Endothelial cell of umbilical vein (primary cell): ENCODE data around the gene NINL. TPM values are rescaled to one million over a fixed set of nuclear protein-coding genes. Genes with fewer than 3 reads are reported as not detected.
A peak's percentile ranks its signal among the peaks of the same experiment; 100 is the strongest.

Experiments used
- BruUV-seq: library from RNA; stranded (reverse); fragments of 400-500 nt; replicated peaks from 2 replicates; lab custom pipeline; 2021; lab: Mats Ljungman, UMichigan
- CTCF ChIA-PET: fragments of 300-600, 350-600 bp; sonication (Branson Sonifier 250); formaldehyde crosslinking; loops from one replicate; lab custom pipeline; 2021; ENCODE audit warnings: antibody characterized with exemption, inconsistent platforms; lab: Charles Lee
- POLR2A ChIA-PET: fragments of 300-600, 350-600 bp; sonication (Branson Sonifier 250); formaldehyde crosslinking; loops from one replicate; lab custom pipeline; 2021; ENCODE audit warnings: antibody characterized with exemption, inconsistent platforms; lab: Charles Lee
- DNase-seq: peaks from one replicate; pipeline ENCODE4 v3.0.0-alpha.2; 2011; ENCODE audit warnings: low read depth, low spot score
- FAIRE-seq: peaks from 2 replicates; lab custom pipeline; 2011; peaks lifted over from hg19 to GRCh38; lab: Jason Lieb, UNC
- H2AFZ ChIP-seq: 2 replicates; pipeline ENCODE4 v1.6.0; 2012; ENCODE audit warnings: low read depth, low read length, control low read depth, inconsistent platforms
- H3K27ac ChIP-seq: 2 replicates; pipeline ENCODE4 v1.5.1; 2011; ENCODE audit warnings: low read depth, mild to moderate bottlenecking, control low read depth, low read length, moderate library complexity; ENCODE audit not compliant: insufficient read depth
- H3K27me3 ChIP-seq, 2 experiments: 2 replicates each; pipeline versions ENCODE4 v1.6.0 to v1.6.1; 2011; ENCODE audit warnings: low read length in 2 of 2, mixed read lengths in 1 of 2; ENCODE audit not compliant: control insufficient read depth in 2 of 2, insufficient read depth in 2 of 2
- H3K36me3 ChIP-seq, 2 experiments: 2 replicates in 1 of 2; 3 replicates in 1 of 2; pipeline ENCODE4 v1.5.1; 2011; ENCODE audit warnings: low read length in 2 of 2, mild to moderate bottlenecking in 1 of 2, moderate library complexity in 1 of 2; ENCODE audit not compliant: control insufficient read depth in 2 of 2, insufficient read depth in 2 of 2; ENCODE audit errors: extremely low read depth in 1 of 2
- H3K4me1 ChIP-seq: 3 replicates; pipeline ENCODE4 v1.5.1; 2011; ENCODE audit warnings: mild to moderate bottlenecking, low read length; ENCODE audit not compliant: control insufficient read depth, insufficient read depth; ENCODE audit errors: extremely low read depth
- H3K4me2 ChIP-seq: 2 replicates; pipeline ENCODE4 v1.6.1; 2011; ENCODE audit warnings: low read length, control low read depth, mixed read lengths; ENCODE audit not compliant: insufficient read depth
- H3K4me3 ChIP-seq, 3 experiments: fragments of 200-600 bp in 1 of 3; sonication (generic), shearing (Covaris generic) in 1 of 3; replicated peaks in 1 of 3; 2 replicates each; pipeline ENCODE4 v1.5.1; 2011 to 2016; ENCODE audit warnings: control low read depth in 3 of 3, low read length in 3 of 3, mild to moderate bottlenecking in 2 of 3, inconsistent platforms in 1 of 3, low read depth in 1 of 3, moderate library complexity in 1 of 3; ENCODE audit not compliant: insufficient read depth in 1 of 3
- H3K79me2 ChIP-seq: 2 replicates; pipeline ENCODE4 v1.6.0; 2012; ENCODE audit warnings: low read length, inconsistent platforms; ENCODE audit not compliant: control insufficient read depth, insufficient read depth
- H3K9ac ChIP-seq: replicated peaks from 2 replicates; pipeline ENCODE3; 2011; ENCODE audit warnings: low read length, control low read depth; ENCODE audit not compliant: insufficient read depth; ENCODE audit errors: extremely low read depth
- H3K9me1 ChIP-seq: replicated peaks from 3 replicates; pipeline ENCODE4 v1.6.0; 2011; ENCODE audit warnings: mild to moderate bottlenecking, low read length; ENCODE audit not compliant: control insufficient read depth, insufficient read depth; ENCODE audit errors: extremely low read depth
- H3K9me3 ChIP-seq: replicated peaks from 2 replicates; pipeline ENCODE4 v1.5.1; 2012; ENCODE audit warnings: low read length, inconsistent platforms; ENCODE audit not compliant: control insufficient read depth, insufficient read depth
- H4K20me1 ChIP-seq: replicated peaks from 2 replicates; pipeline ENCODE3; 2011; ENCODE audit warnings: mild to moderate bottlenecking, low read length; ENCODE audit not compliant: control insufficient read depth, insufficient read depth; ENCODE audit errors: extremely low read depth
- CTCF ChIP-seq, 2 donors: IDR thresholded peaks; 1 replicate in 1 of 2; 2 replicates in 1 of 2; pipeline ENCODE4 v1.5.1; 2011; ENCODE audit warnings: low read length in 2 of 2, mild to moderate bottlenecking in 2 of 2, moderate library complexity in 2 of 2, control low read depth in 1 of 2, inconsistent platforms in 1 of 2, low read depth in 1 of 2; ENCODE audit not compliant: insufficient read depth in 1 of 2; ENCODE audit errors: extremely low read depth in 1 of 2
- EZH2 ChIP-seq: IDR thresholded peaks from 2 replicates; pipeline ENCODE4 v1.6.1; 2012; ENCODE audit warnings: borderline replicate concordance, low read depth, mild to moderate bottlenecking, moderate library complexity, low read length, inconsistent platforms; ENCODE audit not compliant: severe bottlenecking
- FOS ChIP-seq: IDR thresholded peaks from 2 replicates; pipeline ENCODE4 v1.6.1; 2011; ENCODE audit warnings: mild to moderate bottlenecking, low read length, moderate library complexity, borderline replicate concordance; ENCODE audit not compliant: insufficient read depth
- GATA2 ChIP-seq: IDR thresholded peaks from 2 replicates; pipeline ENCODE4 v1.7.0; 2011; ENCODE audit warnings: low read depth, mild to moderate bottlenecking, moderate library complexity, mixed read lengths, low read length; ENCODE audit not compliant: insufficient read length, insufficient read depth
- JUN ChIP-seq: IDR thresholded peaks from 2 replicates; pipeline ENCODE4 v1.6.1; 2011; ENCODE audit warnings: borderline replicate concordance, low read depth; ENCODE audit not compliant: insufficient read length, insufficient read depth
- MYC ChIP-seq: IDR thresholded peaks from one replicate; pipeline ENCODE4 v1.6.1; 2011; ENCODE audit warnings: mild to moderate bottlenecking, low read depth, low read length
- POLR2A ChIP-seq: IDR thresholded peaks from 2 replicates; pipeline ENCODE4 v1.6.1; 2012; ENCODE audit warnings: low read depth, mild to moderate bottlenecking, control low read depth, low read length
- POLR2AphosphoS5 ChIP-seq: IDR thresholded peaks from 2 replicates; pipeline ENCODE4 v1.6.1; 2012; ENCODE audit warnings: low read depth, mild to moderate bottlenecking, control low read depth, low read length, moderate library complexity; ENCODE audit not compliant: insufficient read depth
- dilution Hi-C: fragments of 300-500 bp; cut with MboI; formaldehyde crosslinking; loops from one replicate; pipeline ENCODE4 v1.15.0; 2019; ENCODE audit warnings: low sequenced_read_pairs; ENCODE audit not compliant: extremely low pct_ligation_motif_present
- intact Hi-C: fragments of 100-400 bp; cut with micrococcal nuclease; formaldehyde crosslinking; loops from one replicate; pipeline ENCODE4 v1.10.0; 2022
- polyA plus RNA-seq, 4 experiments: library from polyadenylated mRNA; depleted of rRNA in 3 of 4; stranded (reverse) in 3 of 4; unstranded in 1 of 4; fragments of >200 nt; gene quantifications; 2 replicates each; pipeline versions ENCODE4 v1.2.1 to v1.2.3, GENCODE V29; 2011 to 2012; ENCODE audit warnings: missing spikeins in 1 of 4
- total RNA-seq: library from RNA; stranded (reverse); gene quantifications from 2 replicates; pipeline ENCODE4 v1.2.3, GENCODE V29; 2021

NINL gene
- total and polyA plus RNA-seq, 2 donors (not counting 3 experiments of a cell fraction or from before 2014, with no cell fraction given): 13.2 to 25.5 TPM

GRCh38 chr20:25587536-25587935 lies 2.2 kb upstream of the NINL start:
- H3K9me1 ChIP-seq: no peaks in the 10 kb centered on the region
- DNase-seq (no peak), FAIRE-seq (no peak)
- CTCF ChIA-PET: no interaction called here
- H3K4me1 ChIP-seq: peaks cover 4% of the 10 kb centered on the region
- POLR2A ChIA-PET: no interaction called here
- H3K27me3 ChIP-seq: no peaks in the 10 kb centered on the region
- dilution Hi-C loops: no loop called here
- H4K20me1 ChIP-seq: no peaks in the 10 kb centered on the region
- TF ChIP-seq FOS (no peak), JUN (no peak), GATA2 (no peak), CTCF (IDR thresholded peaks at IDR 0.05; ENCODE audit: extremely low read depth in 1 of 2, insufficient read depth in 1 of 2, low read depth in 1 of 2, low read length in 2 of 2) (no peak), MYC (no peak), POLR2A (no peak), POLR2AphosphoS5 (no peak)
- H3K79me2 ChIP-seq: peaks cover 2% of the 10 kb centered on the region
- no peak overlapping the region for H3K4me2 ChIP-seq
- no peak overlapping the region for H3K9ac ChIP-seq
- no peaks in the 10 kb centered on the region for H3K9me3 ChIP-seq
- H3K27ac ChIP-seq: no peak overlapping the region
- intact Hi-C loops: no loop called here
- H3K4me3 ChIP-seq: no peak overlapping the region
- H2AFZ ChIP-seq: no peak overlapping the region
- H3K36me3 ChIP-seq: no peaks in the 10 kb centered on the region
- no TSS peak for BruUV-seq

GRCh38 chr20:25586877-25587276 lies 1.5 kb upstream of the NINL start:
- H3K9me1 ChIP-seq: no peaks in the 10 kb centered on the region
- DNase-seq (no peak), FAIRE-seq (peak; percentile 55)
- H3K36me3 ChIP-seq: no peaks in the 10 kb centered on the region
- CTCF ChIA-PET: no interaction called here
- peaks cover 6% of the 10 kb centered on the region for H3K79me2 ChIP-seq
- no peak overlapping the region for H2AFZ ChIP-seq
- no peak overlapping the region for H3K27ac ChIP-seq
- H3K4me2 ChIP-seq: no peak overlapping the region
- dilution Hi-C loops: no loop called here
- H3K9ac ChIP-seq: no peak overlapping the region
- no TSS peak for BruUV-seq
- TF ChIP-seq POLR2AphosphoS5 (no peak), EZH2 (no peak), JUN (no peak), MYC (no peak), POLR2A (no peak), CTCF (IDR thresholded peaks at IDR 0.05; ENCODE audit: extremely low read depth in 1 of 2, insufficient read depth in 1 of 2, low read depth in 1 of 2, low read length in 2 of 2) (no peak)
- no peak overlapping the region for H3K4me3 ChIP-seq
- intact Hi-C loops: no loop called here
- peaks cover 4% of the 10 kb centered on the region for H3K4me1 ChIP-seq
- POLR2A ChIA-PET: no interaction called here
- H3K27me3 ChIP-seq: no peaks in the 10 kb centered on the region
- no peaks in the 10 kb centered on the region for H3K9me3 ChIP-seq
- no peaks in the 10 kb centered on the region for H4K20me1 ChIP-seq
